HEK293 (cell line): ENCODE results near the gene LRP1B.

Experiments
- CTCF ChIA-PET: fragments of 350-600 bp; formaldehyde crosslinking; extraction: SDS; loops from one replicate; lab custom pipeline; 2021; ENCODE audit warnings: antibody characterized with exemption; lab: Yijun Ruan, JAX
- POLR2A ChIA-PET: fragments of 300-600 bp; formaldehyde crosslinking; extraction: SDS; loops from one replicate; lab custom pipeline; 2020; ENCODE audit warnings: antibody characterized with exemption, inconsistent platforms; lab: Yijun Ruan, JAX
- H3K27ac ChIP-seq: fragments of 200-500 bp; sonication (Bioruptor generic); 2 replicates; pipeline ENCODE4 v1.5.1; 2014; ENCODE audit warnings: low read depth, low read length, control low read depth, inconsistent platforms; ENCODE audit errors: extremely low read depth
- H3K36me3 ChIP-seq, 2 experiments: fragments of 200-500 bp in 1 of 2; sonication (Bioruptor generic) in 1 of 2; 1 replicate in 1 of 2; 2 replicates in 1 of 2; pipeline ENCODE4 v1.5.1; 2014 to 2017; ENCODE audit warnings: inconsistent platforms in 2 of 2, low read length in 2 of 2; ENCODE audit not compliant: control insufficient read depth in 2 of 2, insufficient read depth in 1 of 2
- H3K4me1 ChIP-seq: fragments of 200-500 bp; sonication (Bioruptor generic); 2 replicates; pipeline ENCODE4 v1.5.1; 2014; ENCODE audit warnings: mild to moderate bottlenecking, low read length, inconsistent platforms; ENCODE audit not compliant: control insufficient read depth, insufficient read depth
- H3K4me3 ChIP-seq: 2 replicates; pipeline ENCODE4 v1.5.1; 2011; ENCODE audit warnings: low read depth, mild to moderate bottlenecking, control low read depth, low read length, moderate library complexity
- H3K9me3 ChIP-seq: fragments of 200-500 bp; sonication (Bioruptor generic); 2 replicates; pipeline ENCODE4 v1.5.1; 2014; ENCODE audit warnings: low read depth, low read length, inconsistent platforms; ENCODE audit not compliant: control insufficient read depth, insufficient read depth
- BCL11B ChIP-seq: fragments of 450-650 bp; formaldehyde crosslinking; IDR thresholded peaks from 2 replicates; pipeline ENCODE4 v1.5.1; 2016; ENCODE audit warnings: low read depth, missing biosample characterization, missing genetic modification characterization
- KLF8 ChIP-seq: fragments of 450-650 bp; formaldehyde crosslinking; IDR thresholded peaks from 2 replicates; pipeline ENCODE4 v1.5.1; 2016; ENCODE audit warnings: missing biosample characterization, missing genetic modification characterization
- REST ChIP-seq: fragments of 450-650 bp; formaldehyde crosslinking; IDR thresholded peaks from 2 replicates; pipeline ENCODE4 v1.5.1; 2016; ENCODE audit warnings: missing biosample characterization, missing genetic modification characterization
- SALL2 ChIP-seq: fragments of 450-650 bp; formaldehyde crosslinking; IDR thresholded peaks from 2 replicates; pipeline ENCODE4 v1.5.0; 2017; ENCODE audit warnings: missing biosample characterization, mild to moderate bottlenecking, missing genetic modification characterization, borderline replicate concordance
- SETDB1 ChIP-seq: IDR thresholded peaks from one replicate; pipeline ENCODE4 v1.6.1; 2017; ENCODE audit warnings: mild to moderate bottlenecking, low read length, moderate library complexity, mixed read lengths; ENCODE audit not compliant: insufficient read length
- ZBTB8A ChIP-seq: fragments of 450-650 bp; formaldehyde crosslinking; IDR thresholded peaks from 2 replicates; pipeline ENCODE4 v1.5.1; 2016; ENCODE audit warnings: missing biosample characterization, missing genetic modification characterization
- ZFP37 ChIP-seq: fragments of 450-650 bp; formaldehyde crosslinking; IDR thresholded peaks from 2 replicates; pipeline ENCODE4 v1.5.1; 2016; ENCODE audit warnings: missing biosample characterization, missing genetic modification characterization
- ZNF148 ChIP-seq: fragments of 450-650 bp; formaldehyde crosslinking; IDR thresholded peaks from 2 replicates; pipeline ENCODE4 v1.5.0; 2017; ENCODE audit warnings: missing biosample characterization, missing genetic modification characterization, borderline replicate concordance
- ZNF157 ChIP-seq: fragments of 450-650 bp; formaldehyde crosslinking; IDR thresholded peaks from 2 replicates; pipeline ENCODE4 v1.5.1; 2016; ENCODE audit warnings: missing biosample characterization, missing genetic modification characterization
- ZNF169 ChIP-seq: fragments of 450-650 bp; formaldehyde crosslinking; IDR thresholded peaks from 2 replicates; pipeline ENCODE4 v1.5.1; 2016; ENCODE audit warnings: missing biosample characterization, missing genetic modification characterization
- ZNF23 ChIP-seq: fragments of 450-650 bp; formaldehyde crosslinking; IDR thresholded peaks from 2 replicates; pipeline ENCODE4 v1.5.1; 2016; ENCODE audit warnings: missing biosample characterization, missing genetic modification characterization, borderline replicate concordance
- ZNF350 ChIP-seq: fragments of 450-650 bp; formaldehyde crosslinking; IDR thresholded peaks from 2 replicates; pipeline ENCODE4 v1.5.0; 2017; ENCODE audit warnings: missing biosample characterization, mild to moderate bottlenecking, missing genetic modification characterization
- ZNF416 ChIP-seq: fragments of 450-650 bp; formaldehyde crosslinking; IDR thresholded peaks from 2 replicates; pipeline ENCODE4 v1.5.1; 2016; ENCODE audit warnings: missing biosample characterization, missing genetic modification characterization
- ZNF473 ChIP-seq: fragments of 450-650 bp; formaldehyde crosslinking; IDR thresholded peaks from 2 replicates; pipeline ENCODE4 v1.5.1; 2017; ENCODE audit warnings: missing biosample characterization, missing genetic modification characterization
- ZNF513 ChIP-seq: fragments of 450-650 bp; IDR thresholded peaks from 2 replicates; pipeline ENCODE4 v1.5.1; 2018; ENCODE audit warnings: missing biosample characterization, missing genetic modification characterization
- ZNF530 ChIP-seq: fragments of 450-650 bp; formaldehyde crosslinking; IDR thresholded peaks from 2 replicates; pipeline ENCODE4 v1.5.1; 2016; ENCODE audit warnings: low read depth, missing biosample characterization, missing genetic modification characterization
- ZNF558 ChIP-seq: fragments of 450-650 bp; formaldehyde crosslinking; IDR thresholded peaks from 2 replicates; pipeline ENCODE4 v1.5.1; 2016; ENCODE audit warnings: missing biosample characterization, missing genetic modification characterization
- ZNF654 ChIP-seq: fragments of 450-650 bp; formaldehyde crosslinking; IDR thresholded peaks from 2 replicates; pipeline ENCODE4 v1.5.1; 2016; ENCODE audit warnings: low read depth, missing biosample characterization, missing genetic modification characterization
- ZNF701 ChIP-seq: fragments of 450-650 bp; formaldehyde crosslinking; IDR thresholded peaks from 2 replicates; pipeline ENCODE4 v1.5.1; 2016; ENCODE audit warnings: missing biosample characterization, missing genetic modification characterization
- ZNF747 ChIP-seq: fragments of 450-650 bp; formaldehyde crosslinking; IDR thresholded peaks from 2 replicates; pipeline ENCODE4 v1.5.1; 2016; ENCODE audit warnings: missing biosample characterization, missing genetic modification characterization
- TF ChIP-seq, protein P1 (sequence below): fragments of 450-650 bp; formaldehyde crosslinking; IDR thresholded peaks from 2 replicates; pipeline ENCODE4 v1.5.1; 2016; ENCODE audit warnings: missing biosample characterization, missing genetic modification characterization
- TF ChIP-seq, protein P2 (sequence below): fragments of 450-650 bp; formaldehyde crosslinking; IDR thresholded peaks from 2 replicates; pipeline ENCODE4 v1.5.1; 2017; ENCODE audit warnings: missing biosample characterization, mild to moderate bottlenecking, missing genetic modification characterization, moderate library complexity

LRP1B gene

GRCh38 chr2:141806090-141806489 is 324.7 kb downstream of the LRP1B start:
- no peaks in the 10 kb centered on the region for H3K36me3 ChIP-seq
- H3K4me1 ChIP-seq, result no peaks in the 10 kb centered on the region
- POLR2A ChIA-PET, result no interaction called here
- H3K4me3 ChIP-seq, result no peak overlapping the region
- TF ChIP-seq ZNF747 (tag by site-specific recombination), result no peak
- no peak for TF ChIP-seq ZNF513
- no peak for TF ChIP-seq REST (tag by site-specific recombination)
- no peak for TF ChIP-seq ZBTB8A (tag by site-specific recombination)
- no peak for TF ChIP-seq ZNF23 (tag by site-specific recombination)
- TF ChIP-seq ZNF169 (tag by site-specific recombination), result no peak
- TF ChIP-seq SALL2 (tag by site-specific recombination), result no peak
- TF ChIP-seq KLF8 (tag by site-specific recombination), result no peak
- TF ChIP-seq BCL11B (tag by site-specific recombination), result no peak
- TF ChIP-seq SETDB1, result no peak
- TF ChIP-seq, protein P1, sequence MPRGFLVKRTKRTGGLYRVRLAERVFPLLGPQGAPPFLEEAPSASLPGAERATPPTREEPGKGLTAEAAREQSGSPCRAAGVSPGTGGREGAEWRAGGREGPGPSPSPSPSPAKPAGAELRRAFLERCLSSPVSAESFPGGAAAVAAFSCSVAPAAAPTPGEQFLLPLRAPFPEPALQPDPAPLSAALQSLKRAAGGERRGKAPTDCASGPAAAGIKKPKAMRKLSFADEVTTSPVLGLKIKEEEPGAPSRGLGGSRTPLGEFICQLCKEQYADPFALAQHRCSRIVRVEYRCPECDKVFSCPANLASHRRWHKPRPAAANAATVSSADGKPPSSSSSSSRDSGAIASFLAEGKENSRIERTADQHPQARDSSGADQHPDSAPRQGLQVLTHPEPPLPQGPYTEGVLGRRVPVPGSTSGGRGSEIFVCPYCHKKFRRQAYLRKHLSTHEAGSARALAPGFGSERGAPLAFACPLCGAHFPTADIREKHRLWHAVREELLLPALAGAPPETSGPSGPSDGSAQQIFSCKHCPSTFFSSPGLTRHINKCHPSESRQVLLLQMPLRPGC, result no peak
- no peak for TF ChIP-seq ZNF350 (tag by site-specific recombination)
- TF ChIP-seq ZNF416 (tag by site-specific recombination), result no peak
- no peak for TF ChIP-seq ZNF157 (tag by site-specific recombination)
- no peak for TF ChIP-seq ZNF654 (tag by site-specific recombination)
- TF ChIP-seq, protein P2, sequence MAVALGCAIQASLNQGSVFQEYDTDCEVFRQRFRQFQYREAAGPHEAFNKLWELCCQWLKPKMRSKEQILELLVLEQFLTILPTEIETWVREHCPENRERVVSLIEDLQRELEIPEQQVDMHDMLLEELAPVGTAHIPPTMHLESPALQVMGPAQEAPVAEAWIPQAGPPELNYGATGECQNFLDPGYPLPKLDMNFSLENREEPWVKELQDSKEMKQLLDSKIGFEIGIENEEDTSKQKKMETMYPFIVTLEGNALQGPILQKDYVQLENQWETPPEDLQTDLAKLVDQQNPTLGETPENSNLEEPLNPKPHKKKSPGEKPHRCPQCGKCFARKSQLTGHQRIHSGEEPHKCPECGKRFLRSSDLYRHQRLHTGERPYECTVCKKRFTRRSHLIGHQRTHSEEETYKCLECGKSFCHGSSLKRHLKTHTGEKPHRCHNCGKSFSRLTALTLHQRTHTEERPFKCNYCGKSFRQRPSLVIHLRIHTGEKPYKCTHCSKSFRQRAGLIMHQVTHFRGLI (tag by site-specific recombination), result no peak
- CTCF ChIA-PET, result no interaction called here
- no peak overlapping the region for H3K27ac ChIP-seq
- H3K9me3 ChIP-seq, result no peaks in the 10 kb centered on the region

DNA sequence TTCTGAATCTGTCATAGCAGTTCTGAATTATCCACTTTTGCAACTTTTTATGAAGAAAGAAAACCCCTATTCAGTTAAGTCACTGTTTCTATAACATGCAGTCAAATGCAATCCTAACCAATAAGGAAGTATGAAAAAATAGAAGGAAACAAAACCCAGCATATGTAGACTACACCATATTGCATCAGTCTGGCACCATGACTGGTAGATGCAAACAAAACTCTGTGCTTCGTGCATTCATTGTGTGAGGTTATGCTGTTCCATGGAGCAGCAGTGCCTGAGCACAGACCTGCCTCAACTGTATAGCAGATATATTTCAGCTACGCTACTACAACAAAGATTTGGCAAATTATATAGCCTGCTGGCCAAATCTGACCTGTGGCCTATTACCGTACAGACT is 325.5 kb downstream of the LRP1B start:
- ChIA-PET CTCF (interaction anchor here (0.8 kb wide), 1 partner anchor 16 kb away, joined by 3 read pairs; no protein-coding TSS in a partner anchor), POLR2A (no interaction called here)
- Histone ChIP-seq H3K4me3 (no peak overlapping the region), H3K27ac (no peak overlapping the region), H3K4me1 (no peaks in the 10 kb centered on the region), H3K9me3 (no peaks in the 10 kb centered on the region), H3K36me3 (no peaks in the 10 kb centered on the region)
- TF ChIP-seq ZNF530 (tag by site-specific recombination) (no peak), SETDB1 (no peak), ZFP37 (tag by site-specific recombination) (no peak), ZNF558 (no peak), ZNF701 (tag by site-specific recombination) (no peak), ZNF148 (tag by site-specific recombination) (no peak), ZNF473 (no peak)
